Measurements from ENCODE around the gene RTP3.

Gene RTP3

DNA sequence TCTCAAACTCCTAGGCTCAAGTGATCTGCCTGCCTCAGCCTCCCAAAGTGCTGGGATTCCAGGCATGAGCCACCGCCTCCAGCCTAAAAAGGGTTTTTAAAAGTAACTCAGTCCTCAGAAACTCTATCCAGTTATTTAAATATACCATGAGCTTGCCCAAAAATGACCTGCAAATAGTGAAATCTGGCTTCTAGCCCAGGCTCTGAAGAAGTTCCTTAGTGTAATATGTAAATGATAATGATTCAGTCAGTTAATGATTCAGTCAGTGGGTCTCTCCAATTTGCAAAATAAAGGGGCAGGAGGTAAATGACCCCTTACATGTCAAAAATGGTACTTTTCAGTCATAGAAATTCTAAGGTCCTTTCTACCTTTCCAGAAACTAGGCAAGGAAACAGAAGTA lies 39.5 kb downstream of the RTP3 start:
- no peak for TF ChIP-seq CEBPB (IDR thresholded peaks at IDR 0.05)
- TF ChIP-seq EP300 (IDR thresholded peaks at IDR 0.05; ENCODE audit: borderline replicate concordance) = no peak
- TF ChIP-seq EGR1 (IDR thresholded peaks at IDR 0.05) = no peak
- no peak for TF ChIP-seq TCF12 (IDR thresholded peaks at IDR 0.05; ENCODE audit: low read depth)
- TF ChIP-seq, protein P1, sequence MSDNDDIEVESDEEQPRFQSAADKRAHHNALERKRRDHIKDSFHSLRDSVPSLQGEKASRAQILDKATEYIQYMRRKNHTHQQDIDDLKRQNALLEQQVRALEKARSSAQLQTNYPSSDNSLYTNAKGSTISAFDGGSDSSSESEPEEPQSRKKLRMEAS (IDR thresholded peaks at IDR 0.05) = no peak
- TF ChIP-seq, protein P2, sequence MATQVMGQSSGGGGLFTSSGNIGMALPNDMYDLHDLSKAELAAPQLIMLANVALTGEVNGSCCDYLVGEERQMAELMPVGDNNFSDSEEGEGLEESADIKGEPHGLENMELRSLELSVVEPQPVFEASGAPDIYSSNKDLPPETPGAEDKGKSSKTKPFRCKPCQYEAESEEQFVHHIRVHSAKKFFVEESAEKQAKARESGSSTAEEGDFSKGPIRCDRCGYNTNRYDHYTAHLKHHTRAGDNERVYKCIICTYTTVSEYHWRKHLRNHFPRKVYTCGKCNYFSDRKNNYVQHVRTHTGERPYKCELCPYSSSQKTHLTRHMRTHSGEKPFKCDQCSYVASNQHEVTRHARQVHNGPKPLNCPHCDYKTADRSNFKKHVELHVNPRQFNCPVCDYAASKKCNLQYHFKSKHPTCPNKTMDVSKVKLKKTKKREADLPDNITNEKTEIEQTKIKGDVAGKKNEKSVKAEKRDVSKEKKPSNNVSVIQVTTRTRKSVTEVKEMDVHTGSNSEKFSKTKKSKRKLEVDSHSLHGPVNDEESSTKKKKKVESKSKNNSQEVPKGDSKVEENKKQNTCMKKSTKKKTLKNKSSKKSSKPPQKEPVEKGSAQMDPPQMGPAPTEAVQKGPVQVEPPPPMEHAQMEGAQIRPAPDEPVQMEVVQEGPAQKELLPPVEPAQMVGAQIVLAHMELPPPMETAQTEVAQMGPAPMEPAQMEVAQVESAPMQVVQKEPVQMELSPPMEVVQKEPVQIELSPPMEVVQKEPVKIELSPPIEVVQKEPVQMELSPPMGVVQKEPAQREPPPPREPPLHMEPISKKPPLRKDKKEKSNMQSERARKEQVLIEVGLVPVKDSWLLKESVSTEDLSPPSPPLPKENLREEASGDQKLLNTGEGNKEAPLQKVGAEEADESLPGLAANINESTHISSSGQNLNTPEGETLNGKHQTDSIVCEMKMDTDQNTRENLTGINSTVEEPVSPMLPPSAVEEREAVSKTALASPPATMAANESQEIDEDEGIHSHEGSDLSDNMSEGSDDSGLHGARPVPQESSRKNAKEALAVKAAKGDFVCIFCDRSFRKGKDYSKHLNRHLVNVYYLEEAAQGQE (IDR thresholded peaks at IDR 0.05; ENCODE audit: low read depth) = no peak
- no peak for TF ChIP-seq ZBTB7A (IDR thresholded peaks at IDR 0.05; ENCODE audit: low read depth)
- no peak for TF ChIP-seq CREB1 (IDR thresholded peaks at IDR 0.05; ENCODE audit: low read depth)
- TF ChIP-seq RAD21 (IDR thresholded peaks at IDR 0.05; ENCODE audit: low read depth) = no peak
- no peak for TF ChIP-seq NFIC (IDR thresholded peaks at IDR 0.05)
- TF ChIP-seq FOXM1 (IDR thresholded peaks at IDR 0.05; ENCODE audit: borderline replicate concordance, low read depth) = no peak
- TF ChIP-seq TAF1 (IDR thresholded peaks at IDR 0.05; ENCODE audit: low read depth) = no peak
- no peak for TF ChIP-seq TEAD4 (IDR thresholded peaks at IDR 0.05)
- TF ChIP-seq, protein P3, sequence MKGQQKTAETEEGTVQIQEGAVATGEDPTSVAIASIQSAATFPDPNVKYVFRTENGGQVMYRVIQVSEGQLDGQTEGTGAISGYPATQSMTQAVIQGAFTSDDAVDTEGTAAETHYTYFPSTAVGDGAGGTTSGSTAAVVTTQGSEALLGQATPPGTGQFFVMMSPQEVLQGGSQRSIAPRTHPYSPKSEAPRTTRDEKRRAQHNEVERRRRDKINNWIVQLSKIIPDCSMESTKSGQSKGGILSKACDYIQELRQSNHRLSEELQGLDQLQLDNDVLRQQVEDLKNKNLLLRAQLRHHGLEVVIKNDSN (IDR thresholded peaks at IDR 0.05) = no peak

DNA sequence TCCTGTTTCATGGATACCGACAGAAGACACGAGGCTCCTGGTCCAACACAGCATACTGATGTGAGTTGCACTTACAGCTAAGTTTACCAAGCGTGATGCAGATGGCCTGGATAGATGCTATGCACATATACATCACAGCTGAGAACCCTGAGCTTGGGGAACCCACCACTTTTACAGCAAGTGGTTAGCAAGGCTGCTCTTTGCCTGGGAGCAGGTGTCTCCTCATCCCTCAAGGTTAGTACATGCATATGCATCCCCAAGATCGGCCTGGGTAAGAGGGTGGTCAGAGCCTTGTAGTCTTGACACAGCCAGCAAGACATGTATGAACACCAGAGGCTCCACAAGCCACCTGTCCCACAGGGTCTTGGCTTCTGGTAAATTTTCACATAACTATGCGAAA lies 40.0 kb downstream of the RTP3 start:
- TF ChIP-seq, protein P1 (IDR thresholded peaks at IDR 0.05) = no peak
- no peak for TF ChIP-seq CREB1 (IDR thresholded peaks at IDR 0.05; ENCODE audit: low read depth)
- TF ChIP-seq NFIC (IDR thresholded peaks at IDR 0.05) = no peak
- no peak for TF ChIP-seq FOXM1 (IDR thresholded peaks at IDR 0.05; ENCODE audit: borderline replicate concordance, low read depth)
- TF ChIP-seq, protein P3 (IDR thresholded peaks at IDR 0.05) = no peak
- no peak for TF ChIP-seq TCF12 (IDR thresholded peaks at IDR 0.05; ENCODE audit: low read depth)
- no peak for TF ChIP-seq TAF1 (IDR thresholded peaks at IDR 0.05; ENCODE audit: low read depth)

DNA sequence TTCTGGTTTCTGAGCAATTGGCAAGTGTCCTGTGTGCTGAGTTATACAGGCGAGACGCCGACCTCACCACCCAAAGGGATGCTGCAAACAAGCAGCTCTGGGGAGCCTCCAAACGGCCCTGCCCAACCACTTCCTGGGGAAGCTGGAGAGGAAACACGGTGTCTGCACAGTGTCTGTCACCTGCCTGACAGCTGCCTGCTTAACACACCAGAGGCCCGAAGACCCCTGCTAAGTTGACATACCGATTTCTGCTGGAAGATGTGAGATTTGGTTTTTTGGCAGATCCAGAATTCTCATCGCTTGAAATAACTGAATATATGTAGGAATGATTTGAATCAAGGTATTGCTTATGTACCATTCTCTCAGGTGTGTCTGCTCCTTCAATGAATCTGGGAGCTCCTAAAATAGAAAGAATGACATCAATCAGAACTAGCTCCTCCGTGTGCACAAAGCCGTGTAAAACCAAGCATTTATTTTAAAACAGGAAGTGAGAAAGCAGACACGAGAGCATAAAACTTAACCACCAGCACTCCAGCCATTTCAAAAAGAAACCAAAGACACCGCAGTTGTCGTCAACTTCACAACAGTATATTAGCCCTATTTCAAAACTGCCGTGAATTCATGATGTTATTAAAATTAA lies 41.1 kb downstream of the RTP3 start:
- no peak for TF ChIP-seq CREB1 (IDR thresholded peaks at IDR 0.05; ENCODE audit: low read depth)
- TF ChIP-seq TCF12 (IDR thresholded peaks at IDR 0.05; ENCODE audit: low read depth) = no peak
- no peak for TF ChIP-seq EGR1 (IDR thresholded peaks at IDR 0.05)
- TF ChIP-seq YY1 (IDR thresholded peaks at IDR 0.05; ENCODE audit: low read depth) = no peak
- no peak for TF ChIP-seq NFIC (IDR thresholded peaks at IDR 0.05)
- TF ChIP-seq, protein P2 (IDR thresholded peaks at IDR 0.05; ENCODE audit: low read depth) = no peak
- no peak for TF ChIP-seq FOXM1 (IDR thresholded peaks at IDR 0.05; ENCODE audit: borderline replicate concordance, low read depth)
- TF ChIP-seq EP300 (IDR thresholded peaks at IDR 0.05; ENCODE audit: borderline replicate concordance) = no peak
- TF ChIP-seq TEAD4 (IDR thresholded peaks at IDR 0.05) = no peak

DNA sequence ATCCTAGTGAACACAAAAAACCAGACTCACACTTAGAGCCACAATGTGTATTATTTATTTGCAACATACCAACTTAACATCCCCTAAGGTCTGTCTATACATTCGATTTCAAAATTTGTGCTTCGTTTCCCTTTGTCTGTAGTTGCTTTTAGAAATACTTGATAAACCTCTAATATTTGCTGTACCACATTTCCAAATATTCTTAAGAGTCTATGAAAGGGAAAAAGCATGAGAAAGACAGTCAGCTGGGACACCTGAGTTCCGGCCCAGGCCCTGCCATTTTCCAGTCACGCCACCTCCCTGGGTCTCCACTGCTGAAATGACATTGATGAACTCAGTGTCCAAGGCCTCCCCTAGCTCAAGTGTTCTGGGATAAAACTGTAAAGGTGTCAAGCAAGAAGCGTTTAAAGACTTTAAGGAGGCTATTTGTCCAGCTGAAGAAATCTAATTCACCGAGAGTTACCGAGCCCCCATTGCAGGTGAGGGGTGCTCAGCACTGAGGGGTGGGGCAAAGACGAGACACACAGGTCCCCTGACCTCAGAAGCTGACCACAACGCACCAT lies 41.7 kb downstream of the RTP3 start:
- TF ChIP-seq ZBTB7A (IDR thresholded peaks at IDR 0.05; ENCODE audit: low read depth) (no peak), YY1 (IDR thresholded peaks at IDR 0.05; ENCODE audit: low read depth) (no peak)
- TF ChIP-seq, protein P2 (IDR thresholded peaks at IDR 0.05; ENCODE audit: low read depth) = no peak

DNA sequence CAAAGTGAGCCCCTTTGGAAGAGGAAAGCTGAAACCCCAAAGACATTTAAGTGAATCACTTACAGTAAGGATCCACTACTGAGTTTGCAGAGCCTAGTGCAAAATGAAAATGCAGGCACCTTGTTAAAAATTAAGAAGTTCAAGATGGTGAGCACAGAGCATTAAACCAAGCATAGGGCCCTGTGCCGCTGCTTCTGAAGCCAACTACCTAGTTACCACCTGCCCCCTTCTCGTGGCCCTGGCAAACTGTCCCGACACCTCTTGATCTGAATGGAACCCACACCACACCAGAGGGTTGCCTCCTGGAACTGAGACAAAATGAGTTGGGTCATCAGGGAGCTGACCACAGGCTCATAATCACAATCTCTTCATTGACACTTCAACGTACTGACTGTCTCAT lies 42.8 kb downstream of the RTP3 start:
- TF ChIP-seq TAF1 (IDR thresholded peaks at IDR 0.05; ENCODE audit: low read depth) (no peak), TEAD4 (IDR thresholded peaks at IDR 0.05) (no peak), EP300 (IDR thresholded peaks at IDR 0.05; ENCODE audit: borderline replicate concordance) (no peak)
- TF ChIP-seq, protein P3 (IDR thresholded peaks at IDR 0.05) = no peak
- TF ChIP-seq, protein P1 (IDR thresholded peaks at IDR 0.05) = no peak
